Stimulated activated naive CD4-positive, alpha-beta T cell treated with Interleukin-2 at 50 U/mL for 16 hours (primary cell): Measurements from ENCODE around the gene PBX2.
"Not testable (repeated sequence)": the region's sequence is repeated elsewhere in the genome, so short reads cannot be mapped to it uniquely, and the experiment has no call there.

ENCODE experiments used
- DNase-seq: peaks from one replicate; lab custom pipeline; 2025; lab: John Stamatoyannopoulos, UW

Gene PBX2

DNA sequence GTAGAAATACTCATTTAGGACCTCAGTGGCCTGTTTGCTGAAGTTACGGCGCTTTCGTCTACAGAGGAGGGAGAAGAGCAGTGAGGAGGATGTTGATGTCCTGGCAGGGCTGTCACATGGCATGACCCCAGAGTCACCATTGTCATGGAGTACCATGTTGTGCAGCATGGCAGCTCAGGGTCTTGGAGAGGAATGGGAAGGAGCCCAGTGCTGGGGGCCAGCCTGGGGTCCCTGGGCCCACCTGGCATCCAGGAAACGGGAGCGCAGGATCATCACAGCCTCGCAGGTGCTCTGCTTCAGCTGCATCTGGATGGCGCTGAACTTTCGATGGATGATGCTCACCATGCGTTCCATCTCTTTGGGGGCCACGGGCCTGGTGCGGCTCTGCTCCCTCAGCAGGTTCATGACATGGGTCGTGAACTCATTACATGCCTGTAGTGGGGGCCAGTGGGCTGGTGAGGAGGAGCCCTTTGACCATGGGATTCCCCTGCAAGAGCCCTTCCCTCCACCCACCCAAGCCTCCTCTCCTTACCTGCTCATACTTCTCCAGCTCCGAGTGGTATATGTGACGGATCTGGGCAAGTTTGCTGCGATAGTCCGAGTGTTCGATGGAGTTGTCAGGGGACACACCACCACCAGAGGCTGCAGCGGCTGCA, 2.1 kb downstream of the PBX2 start:
- not testable (repeated sequence) for DNase-seq

DNA sequence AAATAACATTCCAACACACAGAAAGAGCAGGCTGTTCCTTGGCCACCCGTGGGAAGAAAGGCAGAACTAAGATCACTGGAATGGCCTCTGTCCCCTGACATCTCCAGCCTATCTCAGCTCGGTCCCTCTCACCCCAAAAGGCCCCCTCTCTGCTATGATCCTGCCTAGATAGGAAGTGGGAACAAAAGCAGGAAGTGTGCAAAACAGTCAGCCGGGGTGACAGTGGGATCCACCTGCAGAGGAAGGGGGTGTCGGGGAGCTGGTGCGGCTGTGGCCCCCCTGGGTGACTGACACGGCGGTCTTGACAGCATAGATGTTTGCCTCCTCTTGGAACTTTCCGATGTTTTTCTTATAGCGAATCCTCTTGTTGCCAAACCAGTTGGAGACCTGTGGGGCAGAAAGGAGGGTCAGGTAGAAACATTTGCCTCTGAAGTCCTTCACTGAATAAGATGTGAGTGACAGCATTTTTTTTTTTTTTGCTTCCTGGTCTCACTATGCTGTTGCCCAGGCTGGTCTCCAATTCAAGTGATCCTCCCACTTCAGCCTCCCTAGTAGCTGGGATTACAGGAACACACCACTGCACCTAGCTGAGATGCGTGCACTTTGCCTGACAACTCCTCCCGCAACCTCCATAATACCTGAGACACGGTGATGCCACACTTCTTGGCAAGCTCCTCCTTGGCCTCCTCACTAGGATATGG, 2.8 kb downstream of the PBX2 start:
- DNase-seq, result no peak

GRCh38 chr6:32186151-32186840, 3.7 kb downstream of the PBX2 start:
- not testable (repeated sequence) for DNase-seq

- peak; percentile 69 for DNase-seq
Measured at GRCh38 chr6:32185681-32186131, 4.3 kb downstream of the PBX2 start.

GRCh38 chr6:32184084-32184640, 5.8 kb downstream of the PBX2 start, which contains the start of gene AGER:
TSS of gene AGER (minus strand) at chr6:32184253. CDS start at chr6:32184222, 31 bp downstream.
- DNase-seq, result no peak

DNA sequence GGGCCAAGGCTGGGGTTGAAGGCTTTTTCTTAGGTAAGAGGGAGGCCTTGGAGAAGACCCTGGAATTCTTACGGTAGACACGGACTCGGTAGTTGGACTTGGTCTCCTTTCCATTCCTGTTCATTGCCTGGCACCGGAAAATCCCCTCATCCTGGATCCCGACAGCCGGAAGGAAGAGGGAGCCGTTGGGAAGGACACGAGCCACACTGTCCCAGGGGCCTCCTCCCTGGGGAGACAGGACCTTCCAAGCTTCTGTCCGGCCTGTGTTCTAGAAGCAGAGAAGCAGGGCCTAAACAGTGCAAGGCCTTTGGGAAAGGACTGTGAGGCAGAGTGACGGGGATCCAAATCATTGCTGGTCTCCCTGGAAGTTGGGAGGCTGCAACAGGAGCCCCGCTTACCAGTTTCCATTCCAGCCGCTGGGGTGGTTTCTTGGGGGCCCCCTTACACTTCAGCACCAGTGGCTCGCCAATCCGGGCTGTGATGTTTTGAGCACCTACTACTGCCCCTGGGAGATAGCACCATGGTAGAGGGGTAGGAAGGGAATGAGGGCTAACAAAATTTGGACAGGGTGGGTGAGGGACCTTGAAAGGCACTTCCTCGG, 6.4 kb downstream of the PBX2 start:
- DNase-seq, result no peak

DNA sequence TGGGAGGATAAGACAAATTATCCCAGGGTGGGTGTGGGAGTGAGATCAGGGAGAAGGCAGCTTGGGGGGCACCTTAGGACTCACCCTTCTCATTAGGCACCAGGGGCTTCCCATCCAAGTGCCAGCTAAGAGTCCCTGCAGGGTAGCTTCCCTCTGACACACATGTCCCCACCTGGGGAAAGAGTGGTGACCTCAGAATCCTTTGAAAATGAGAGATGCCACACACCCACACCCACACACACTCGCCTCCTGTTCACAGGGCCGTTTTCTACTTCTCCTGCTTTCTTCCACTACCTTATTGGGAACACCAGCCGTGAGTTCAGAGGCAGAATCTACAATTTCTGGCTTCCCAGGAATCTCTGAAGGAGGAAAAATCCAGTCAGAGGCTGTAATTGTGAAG, 7.0 kb downstream of the PBX2 start:
- DNase-seq, result no peak

DNA sequence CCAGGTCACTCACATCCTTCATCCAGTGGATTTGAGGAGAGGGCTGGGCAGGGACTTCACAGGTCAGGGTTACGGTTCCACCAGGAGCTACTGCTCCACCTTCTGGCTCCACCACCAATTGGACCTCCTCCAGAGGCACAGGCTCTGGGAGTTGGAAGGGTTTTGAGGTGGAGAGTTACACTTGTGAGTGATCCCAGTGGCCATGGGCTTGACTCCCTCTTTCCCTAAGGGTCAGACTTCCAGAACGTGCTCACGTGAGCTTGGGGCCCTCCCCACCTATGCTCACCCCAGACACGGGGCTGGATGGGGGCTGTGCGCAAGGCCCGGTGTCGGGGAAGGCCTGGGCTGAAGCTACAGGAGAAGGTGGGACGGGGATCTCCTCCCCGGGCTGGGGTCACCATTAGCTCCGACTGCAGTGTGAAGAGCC, 7.4 kb downstream of the PBX2 start:
- DNase-seq, result no peak

- no peak for DNase-seq
Measured at GRCh38 chr6:32181915-32182529, 8.0 kb downstream of the PBX2 start.

DNA sequence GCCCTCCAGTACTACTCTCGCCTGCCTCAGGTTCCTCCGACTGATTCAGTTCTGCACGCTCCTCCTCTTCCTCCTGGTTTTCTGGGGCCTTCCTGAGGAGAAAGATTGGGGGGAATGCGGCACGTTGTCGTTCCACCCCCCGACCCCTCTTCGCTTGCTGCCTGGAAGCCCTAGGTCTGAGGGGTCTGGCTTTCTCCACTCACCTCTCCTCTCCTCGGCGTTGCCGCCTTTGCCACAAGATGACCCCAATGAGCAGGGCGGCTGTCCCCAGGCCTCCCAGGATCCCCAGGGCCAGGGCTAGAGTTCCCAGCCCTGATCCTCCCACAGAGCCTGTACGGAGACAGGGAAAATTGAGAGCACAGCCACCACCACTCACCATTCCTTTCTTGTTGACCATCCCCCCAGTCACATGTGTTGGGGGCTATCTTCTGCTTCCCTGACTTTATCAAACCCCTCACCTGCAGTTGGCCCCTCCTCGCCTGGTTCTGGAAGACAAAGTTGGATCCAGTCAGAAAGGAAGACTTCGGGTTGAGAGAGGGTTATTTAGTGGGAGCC, 8.8 kb downstream of the PBX2 start:
- no peak for DNase-seq

- no peak for DNase-seq
Measured at GRCh38 chr6:32179766-32180405, 10.1 kb downstream of the PBX2 start.

DNA sequence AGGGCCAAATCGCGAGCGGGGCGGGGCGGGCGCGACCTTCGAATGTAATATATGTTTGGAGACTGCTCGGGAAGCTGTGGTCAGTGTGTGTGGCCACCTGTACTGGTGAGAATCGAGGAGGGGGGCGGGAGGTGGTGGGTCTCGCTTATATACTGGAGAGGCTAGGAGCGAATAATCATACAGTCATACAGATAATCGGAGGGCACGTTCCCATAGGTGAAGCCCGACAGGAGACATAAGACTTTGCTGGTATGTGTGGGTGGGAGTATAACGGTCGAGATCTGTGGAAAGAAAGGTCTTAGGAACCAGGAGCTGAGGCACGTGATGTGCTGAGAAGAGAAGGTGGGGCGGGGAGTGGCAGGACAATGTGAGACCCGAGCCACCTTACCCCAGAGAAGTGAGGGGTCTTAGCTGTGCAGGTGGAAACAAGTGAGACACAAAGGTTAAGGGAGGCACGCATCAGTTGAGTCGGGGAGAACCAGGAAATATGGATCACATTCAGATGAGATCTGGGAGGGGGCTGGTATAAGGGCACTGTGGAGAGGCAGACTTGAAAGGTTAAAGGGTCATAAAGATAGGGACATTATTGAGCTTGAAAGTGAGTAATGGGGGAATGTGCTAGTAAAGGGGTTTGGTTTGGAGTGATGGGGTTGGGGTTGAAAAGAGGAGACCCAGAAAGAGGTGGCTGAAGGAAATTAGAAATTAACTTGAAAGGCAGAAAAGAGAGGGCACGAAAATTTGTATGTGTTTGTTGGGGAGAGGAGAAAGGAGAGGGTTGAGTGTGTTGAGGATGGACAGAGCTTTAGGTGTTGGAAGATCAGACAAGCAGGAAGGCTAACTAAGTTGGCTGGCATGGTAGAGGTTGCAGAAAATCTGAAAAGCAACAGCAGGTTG, 11.2 kb downstream of the PBX2 start:
- no peak for DNase-seq

DNA sequence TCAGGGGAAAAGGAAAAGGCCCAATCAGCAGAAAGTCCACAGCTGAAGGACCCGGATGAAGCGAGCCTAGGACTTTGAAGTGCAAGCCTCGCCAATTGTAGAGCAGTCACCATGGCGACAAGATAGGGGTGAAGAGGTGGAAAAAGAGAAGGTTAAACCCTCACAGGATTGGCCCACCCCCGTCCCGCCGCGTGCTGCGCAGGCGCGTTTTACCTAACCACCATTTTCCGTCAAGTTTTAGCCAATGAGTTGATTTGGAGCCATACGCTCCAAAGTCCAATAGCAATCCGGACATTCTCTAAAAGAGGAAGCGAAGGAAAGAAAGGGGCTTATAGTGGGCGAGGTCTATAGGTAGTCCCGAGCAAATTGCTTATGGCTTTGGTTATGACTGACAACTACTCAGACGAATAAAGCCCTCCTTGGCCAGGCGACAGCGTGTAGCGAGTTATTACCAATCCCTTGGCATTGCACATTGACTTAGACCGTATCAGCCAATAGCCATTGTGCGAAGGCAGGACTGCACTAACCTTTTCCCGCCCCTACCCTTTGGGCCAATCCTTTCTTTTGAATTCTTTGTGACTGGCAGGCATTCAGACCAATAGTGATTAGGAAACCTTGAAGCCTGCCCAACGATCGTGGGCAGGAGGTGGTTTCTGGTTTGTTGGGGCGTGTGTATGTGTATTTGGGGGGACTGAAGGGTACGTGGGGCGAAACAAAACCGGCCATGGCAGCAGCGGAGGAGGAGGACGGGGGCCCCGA, 12.0 kb downstream of the PBX2 start, which contains the start of gene RNF5:
RNF5 (plus strand) TSS at position 618 of the 759 bp plus-strand sequence; CDS start at position 725, 107 bp downstream.
- DNase-seq, result peak; percentile 92

- DNase-seq, result peak; percentile 53
Measured at GRCh38 chr6:32177183-32177787, 12.7 kb downstream of the PBX2 start.

- DNase-seq, result no peak
Measured at GRCh38 chr6:32176476-32177182, 13.4 kb downstream of the PBX2 start.

GRCh38 chr6:32175711-32176475, 14.1 kb downstream of the PBX2 start, which contains the start of gene AGPAT1:
TSS of gene AGPAT1 (minus strand) at chr6:32176084. CDS start at chr6:32171496, 4,588 bp downstream.
- DNase-seq, result peak; percentile 95

DNA sequence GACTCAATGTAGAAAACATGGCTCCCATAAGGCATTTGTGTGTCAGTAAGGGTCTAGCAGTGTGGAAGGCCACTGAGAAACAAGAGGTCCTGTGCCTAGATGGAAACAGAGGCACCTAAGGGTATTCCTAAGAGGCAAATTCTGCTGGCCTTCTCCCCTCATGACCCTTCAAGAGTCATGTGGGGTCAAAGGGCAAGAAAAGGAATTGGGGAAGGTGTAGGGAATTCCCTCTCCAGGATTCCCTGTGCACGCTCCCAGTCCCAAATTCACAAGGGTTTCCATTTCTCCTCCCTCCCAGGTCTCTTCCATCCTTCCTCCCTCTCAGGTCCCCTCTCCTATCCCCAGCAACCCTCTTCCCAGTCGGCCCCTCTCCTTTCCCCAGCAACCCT, 14.7 kb downstream of the PBX2 start:
- no peak for DNase-seq
